H1 (cell line): Measurements from ENCODE around the gene RDH12. TPM values are rescaled to one million over a fixed set of nuclear protein-coding genes. Genes with fewer than 3 reads are reported as not detected.

Source experiments
- ATF3 ChIP-seq: IDR thresholded peaks from 2 replicates; pipeline ENCODE4 v1.6.1; 2011; ENCODE audit warnings: low read depth, mild to moderate bottlenecking, low read length; ENCODE audit not compliant: insufficient read depth
- BCL11A ChIP-seq, 2 experiments: IDR thresholded peaks; one replicate each; pipeline ENCODE4 v1.6.1; 2011; ENCODE audit warnings: low read depth in 2 of 2, low read length in 2 of 2, mild to moderate bottlenecking in 2 of 2
- CBX8 ChIP-seq: fragments of 300-800, 300-1000 bp; sonication (generic); IDR thresholded peaks from 2 replicates; pipeline ENCODE4 v1.7.1; 2016; ENCODE audit warnings: low read depth, low read length, borderline replicate concordance
- CEBPB ChIP-seq: IDR thresholded peaks from 2 replicates; pipeline ENCODE4 v1.6.1; 2012; ENCODE audit warnings: low read depth, low read length
- CHD1 ChIP-seq: IDR thresholded peaks from 2 replicates; pipeline ENCODE4 v1.6.1; 2012; ENCODE audit warnings: low read depth, low read length, improper control_type of control experiment
- POLR2AphosphoS5 ChIP-seq: IDR thresholded peaks from 2 replicates; pipeline ENCODE4 v1.6.1; 2011; ENCODE audit warnings: low read depth, low read length
- POU5F1 ChIP-seq: IDR thresholded peaks from 2 replicates; pipeline ENCODE4 v1.6.1; 2011; ENCODE audit warnings: low read depth, mild to moderate bottlenecking, low read length, moderate library complexity
- SAP30 ChIP-seq: fragments of 300-600 bp; sonication (generic); IDR thresholded peaks from 2 replicates; pipeline ENCODE4 v1.7.1; 2012; ENCODE audit warnings: low read length, moderate library complexity, mild to moderate bottlenecking, inconsistent platforms; ENCODE audit not compliant: insufficient read depth, insufficient replicate concordance
- polyA plus RNA-seq, 7 experiments: library from polyadenylated mRNA; depleted of rRNA in 3 of 7; stranded (reverse) in 5 of 7; unstranded in 2 of 7; fragments of >200 nt in 5 of 7; fragments of 200-250 nt in 2 of 7; gene quantifications; 1 replicate in 5 of 7; 2 replicates in 1 of 7; 4 replicates in 1 of 7; pipeline versions ENCODE4 v1.2.1 to v1.2.3, GENCODE V29; 2011 to 2013; ENCODE audit warnings: missing spikeins in 2 of 7, mixed read lengths in 2 of 7
- total RNA-seq: library from RNA; stranded (reverse); fragmentation: NEBNext Ultra II Directional; extraction: Animal tissue kit (Norgen Biotek cat#: 25700); gene quantifications from 2 replicates; pipeline ENCODE4 v1.2.1, GENCODE V29; 2021
- TF ChIP-seq, protein P1 (sequence below): fragments of 300-600 bp; sonication (generic); IDR thresholded peaks from 2 replicates; pipeline ENCODE4 v1.7.1; 2012; ENCODE audit warnings: low read length, moderate library complexity, mild to moderate bottlenecking, inconsistent platforms; ENCODE audit not compliant: insufficient replicate concordance

Gene RDH12
- total and polyA plus RNA-seq, 2 of the 8 experiments (the other 6 are each of a cell fraction or from before 2014, with no cell fraction given): 1.2 to 1.5 TPM

DNA sequence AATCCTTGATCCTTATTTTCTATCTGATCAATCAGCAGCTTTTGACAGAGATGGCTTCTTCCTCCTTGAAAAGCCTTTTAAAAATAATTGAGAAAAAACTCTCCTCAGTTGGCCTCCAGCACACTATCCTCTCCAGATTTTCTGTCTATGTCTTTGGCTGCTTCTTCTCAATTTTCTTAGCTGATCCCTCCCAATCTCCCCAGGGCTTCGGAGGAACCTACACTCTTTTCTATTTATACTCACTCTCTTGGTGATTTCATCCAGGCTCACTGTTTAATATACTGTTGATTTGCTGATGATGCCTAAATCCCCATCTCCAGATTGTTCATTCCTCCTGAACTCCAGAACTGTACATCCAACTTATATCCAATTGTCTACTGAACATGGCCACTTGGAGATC, 54.8 kb downstream of the RDH12 start (continued):
- TF ChIP-seq, protein P1, sequence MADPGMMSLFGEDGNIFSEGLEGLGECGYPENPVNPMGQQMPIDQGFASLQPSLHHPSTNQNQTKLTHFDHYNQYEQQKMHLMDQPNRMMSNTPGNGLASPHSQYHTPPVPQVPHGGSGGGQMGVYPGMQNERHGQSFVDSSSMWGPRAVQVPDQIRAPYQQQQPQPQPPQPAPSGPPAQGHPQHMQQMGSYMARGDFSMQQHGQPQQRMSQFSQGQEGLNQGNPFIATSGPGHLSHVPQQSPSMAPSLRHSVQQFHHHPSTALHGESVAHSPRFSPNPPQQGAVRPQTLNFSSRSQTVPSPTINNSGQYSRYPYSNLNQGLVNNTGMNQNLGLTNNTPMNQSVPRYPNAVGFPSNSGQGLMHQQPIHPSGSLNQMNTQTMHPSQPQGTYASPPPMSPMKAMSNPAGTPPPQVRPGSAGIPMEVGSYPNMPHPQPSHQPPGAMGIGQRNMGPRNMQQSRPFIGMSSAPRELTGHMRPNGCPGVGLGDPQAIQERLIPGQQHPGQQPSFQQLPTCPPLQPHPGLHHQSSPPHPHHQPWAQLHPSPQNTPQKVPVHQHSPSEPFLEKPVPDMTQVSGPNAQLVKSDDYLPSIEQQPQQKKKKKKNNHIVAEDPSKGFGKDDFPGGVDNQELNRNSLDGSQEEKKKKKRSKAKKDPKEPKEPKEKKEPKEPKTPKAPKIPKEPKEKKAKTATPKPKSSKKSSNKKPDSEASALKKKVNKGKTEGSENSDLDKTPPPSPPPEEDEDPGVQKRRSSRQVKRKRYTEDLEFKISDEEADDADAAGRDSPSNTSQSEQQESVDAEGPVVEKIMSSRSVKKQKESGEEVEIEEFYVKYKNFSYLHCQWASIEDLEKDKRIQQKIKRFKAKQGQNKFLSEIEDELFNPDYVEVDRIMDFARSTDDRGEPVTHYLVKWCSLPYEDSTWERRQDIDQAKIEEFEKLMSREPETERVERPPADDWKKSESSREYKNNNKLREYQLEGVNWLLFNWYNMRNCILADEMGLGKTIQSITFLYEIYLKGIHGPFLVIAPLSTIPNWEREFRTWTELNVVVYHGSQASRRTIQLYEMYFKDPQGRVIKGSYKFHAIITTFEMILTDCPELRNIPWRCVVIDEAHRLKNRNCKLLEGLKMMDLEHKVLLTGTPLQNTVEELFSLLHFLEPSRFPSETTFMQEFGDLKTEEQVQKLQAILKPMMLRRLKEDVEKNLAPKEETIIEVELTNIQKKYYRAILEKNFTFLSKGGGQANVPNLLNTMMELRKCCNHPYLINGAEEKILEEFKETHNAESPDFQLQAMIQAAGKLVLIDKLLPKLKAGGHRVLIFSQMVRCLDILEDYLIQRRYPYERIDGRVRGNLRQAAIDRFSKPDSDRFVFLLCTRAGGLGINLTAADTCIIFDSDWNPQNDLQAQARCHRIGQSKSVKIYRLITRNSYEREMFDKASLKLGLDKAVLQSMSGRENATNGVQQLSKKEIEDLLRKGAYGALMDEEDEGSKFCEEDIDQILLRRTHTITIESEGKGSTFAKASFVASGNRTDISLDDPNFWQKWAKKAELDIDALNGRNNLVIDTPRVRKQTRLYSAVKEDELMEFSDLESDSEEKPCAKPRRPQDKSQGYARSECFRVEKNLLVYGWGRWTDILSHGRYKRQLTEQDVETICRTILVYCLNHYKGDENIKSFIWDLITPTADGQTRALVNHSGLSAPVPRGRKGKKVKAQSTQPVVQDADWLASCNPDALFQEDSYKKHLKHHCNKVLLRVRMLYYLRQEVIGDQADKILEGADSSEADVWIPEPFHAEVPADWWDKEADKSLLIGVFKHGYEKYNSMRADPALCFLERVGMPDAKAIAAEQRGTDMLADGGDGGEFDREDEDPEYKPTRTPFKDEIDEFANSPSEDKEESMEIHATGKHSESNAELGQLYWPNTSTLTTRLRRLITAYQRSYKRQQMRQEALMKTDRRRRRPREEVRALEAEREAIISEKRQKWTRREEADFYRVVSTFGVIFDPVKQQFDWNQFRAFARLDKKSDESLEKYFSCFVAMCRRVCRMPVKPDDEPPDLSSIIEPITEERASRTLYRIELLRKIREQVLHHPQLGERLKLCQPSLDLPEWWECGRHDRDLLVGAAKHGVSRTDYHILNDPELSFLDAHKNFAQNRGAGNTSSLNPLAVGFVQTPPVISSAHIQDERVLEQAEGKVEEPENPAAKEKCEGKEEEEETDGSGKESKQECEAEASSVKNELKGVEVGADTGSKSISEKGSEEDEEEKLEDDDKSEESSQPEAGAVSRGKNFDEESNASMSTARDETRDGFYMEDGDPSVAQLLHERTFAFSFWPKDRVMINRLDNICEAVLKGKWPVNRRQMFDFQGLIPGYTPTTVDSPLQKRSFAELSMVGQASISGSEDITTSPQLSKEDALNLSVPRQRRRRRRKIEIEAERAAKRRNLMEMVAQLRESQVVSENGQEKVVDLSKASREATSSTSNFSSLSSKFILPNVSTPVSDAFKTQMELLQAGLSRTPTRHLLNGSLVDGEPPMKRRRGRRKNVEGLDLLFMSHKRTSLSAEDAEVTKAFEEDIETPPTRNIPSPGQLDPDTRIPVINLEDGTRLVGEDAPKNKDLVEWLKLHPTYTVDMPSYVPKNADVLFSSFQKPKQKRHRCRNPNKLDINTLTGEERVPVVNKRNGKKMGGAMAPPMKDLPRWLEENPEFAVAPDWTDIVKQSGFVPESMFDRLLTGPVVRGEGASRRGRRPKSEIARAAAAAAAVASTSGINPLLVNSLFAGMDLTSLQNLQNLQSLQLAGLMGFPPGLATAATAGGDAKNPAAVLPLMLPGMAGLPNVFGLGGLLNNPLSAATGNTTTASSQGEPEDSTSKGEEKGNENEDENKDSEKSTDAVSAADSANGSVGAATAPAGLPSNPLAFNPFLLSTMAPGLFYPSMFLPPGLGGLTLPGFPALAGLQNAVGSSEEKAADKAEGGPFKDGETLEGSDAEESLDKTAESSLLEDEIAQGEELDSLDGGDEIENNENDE: no peak
- no peak for TF ChIP-seq CEBPB
- TF ChIP-seq CHD1: no peak
- no peak for TF ChIP-seq POLR2AphosphoS5
- TF ChIP-seq ATF3: no peak
- TF ChIP-seq POU5F1: no peak
- TF ChIP-seq CBX8: no peak
- TF ChIP-seq BCL11A (IDR thresholded peaks at IDR 0.05; ENCODE audit: low read depth in 2 of 2, low read length in 2 of 2): no peak
- TF ChIP-seq SAP30: no peak
